SK-N-MC (cell line): ENCODE data around the gene POU2F3.

Experiments used
- DNase-seq: peaks from one replicate; pipeline ENCODE4 v3.0.0-alpha.2; 2011; ENCODE audit warnings: low read depth, low spot score
- H3K27ac ChIP-seq: fragments of 200-600 bp; sonication (generic); 2 replicates; pipeline ENCODE4 v1.5.1; 2016; ENCODE audit warnings: mixed run types
- H3K36me3 ChIP-seq: fragments of 200-600 bp; sonication (generic); 2 replicates; pipeline ENCODE4 v1.6.1; 2017; ENCODE audit warnings: antibody characterized with exemption, low read length, mixed read lengths; ENCODE audit not compliant: insufficient read depth
- H3K4me3 ChIP-seq: fragments of 200-600 bp; sonication (generic); 2 replicates; pipeline ENCODE4 v1.5.1; 2016
- H3K9ac ChIP-seq: fragments of 200-600 bp; sonication (generic); 2 replicates; pipeline ENCODE4 v1.8.0; 2017; ENCODE audit warnings: mixed run types, mixed read lengths; ENCODE audit not compliant: insufficient read length
- H3K9me3 ChIP-seq: fragments of 200-600 bp; sonication (generic); 2 replicates; pipeline ENCODE4 v1.6.1; 2017; ENCODE audit warnings: low read depth, mild to moderate bottlenecking, antibody characterized with exemption, low read length, moderate library complexity, mixed read lengths
- EZH2 ChIP-seq: fragments of 200-600 bp; sonication (generic); IDR thresholded peaks from one replicate; pipeline ENCODE4 v1.6.1; 2017; ENCODE audit warnings: antibody characterized with exemption
- FOXP2 ChIP-seq: optimal IDR thresholded peaks from 2 replicates; pipeline ENCODE3; 2011; ENCODE audit warnings: mild to moderate bottlenecking, moderate library complexity; ENCODE audit not compliant: insufficient read depth; ENCODE audit errors: extremely low read length, control extremely low read depth
- POLR2AphosphoS5 ChIP-seq: IDR thresholded peaks from 2 replicates; pipeline ENCODE4 v1.6.1; 2012; ENCODE audit warnings: mild to moderate bottlenecking, low read depth, low read length, borderline replicate concordance

POU2F3 gene

DNA sequence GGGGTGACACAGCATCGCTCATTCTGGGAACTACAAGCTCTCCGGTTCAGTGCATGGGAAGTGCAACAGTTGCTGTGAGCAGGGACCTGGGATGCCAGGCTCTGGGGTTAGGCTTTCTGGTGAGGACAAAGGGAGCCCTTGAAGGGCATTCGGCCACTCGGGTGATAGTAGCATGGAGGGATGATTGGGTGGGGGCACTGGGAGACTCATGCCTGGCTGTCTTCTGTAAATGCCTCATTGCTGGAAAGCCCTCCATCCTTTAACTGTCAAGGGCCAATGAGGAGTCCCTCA lies 19.2 kb upstream of the POU2F3 start:
- no peak overlapping the region for H3K4me3 ChIP-seq
- no peaks in the 10 kb centered on the region for H3K9me3 ChIP-seq
- DNase-seq = no peak
- no peak overlapping the region for H3K9ac ChIP-seq
- TF ChIP-seq FOXP2 (no peak), POLR2AphosphoS5 (no peak), EZH2 (no peak)
- H3K36me3 ChIP-seq = no peaks in the 10 kb centered on the region
- H3K27ac ChIP-seq = no peak overlapping the region

DNA sequence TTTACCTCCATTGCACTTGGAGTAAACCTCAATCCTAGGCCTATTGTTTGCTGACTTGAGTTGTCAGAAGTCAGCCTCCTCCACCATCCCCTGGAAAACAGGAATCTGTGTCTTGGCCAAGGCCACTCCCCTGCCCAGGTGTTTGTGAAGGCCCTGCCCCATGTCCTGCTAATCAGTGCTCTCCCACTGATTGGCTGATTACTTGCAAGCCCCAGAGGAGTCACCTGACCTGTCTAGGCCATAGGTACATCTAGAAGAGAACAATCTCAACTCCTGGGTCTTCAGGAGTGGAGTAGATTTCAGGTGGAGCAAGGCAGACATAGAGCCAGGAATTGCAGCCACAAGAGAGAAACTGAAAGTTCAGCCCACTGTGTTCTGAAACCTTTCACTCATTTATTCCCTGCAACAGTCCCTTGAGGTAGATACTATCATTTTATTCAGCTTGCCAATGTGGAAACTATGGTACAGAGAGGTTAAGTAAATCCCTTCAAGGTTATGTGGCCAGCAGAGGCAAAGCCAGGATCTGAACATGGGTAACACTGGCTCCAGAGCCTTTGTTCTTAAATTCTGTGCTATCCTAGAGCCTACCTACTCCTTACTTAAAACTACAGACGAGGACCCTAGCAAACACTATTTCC lies 18.7 kb upstream of the POU2F3 start:
- Histone ChIP-seq H3K4me3 (no peak overlapping the region), H3K9ac (no peak overlapping the region)

DNA sequence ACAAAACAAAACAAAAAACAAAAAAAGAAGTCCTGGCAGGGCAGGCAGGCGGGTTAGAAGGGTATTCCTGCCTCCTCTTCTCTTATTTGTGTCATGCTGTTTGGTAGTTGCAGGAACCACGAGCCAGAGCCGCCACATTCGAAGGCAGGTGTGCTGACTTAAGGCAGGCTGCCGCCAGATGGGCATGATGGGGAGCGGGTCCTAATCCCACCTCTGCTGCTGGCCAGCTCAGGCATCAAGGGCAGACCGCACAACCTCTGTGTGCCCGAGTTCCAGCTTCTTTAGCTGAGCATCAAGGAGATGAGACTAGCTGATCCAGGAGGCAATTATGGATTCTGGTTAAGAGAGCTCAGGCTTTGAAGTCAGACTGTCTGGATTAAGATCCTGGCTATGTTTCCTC lies 17.0 kb upstream of the POU2F3 start:
- H3K9ac ChIP-seq = no peak overlapping the region
- no peaks in the 10 kb centered on the region for H3K36me3 ChIP-seq
- DNase-seq = no peak
- no peak overlapping the region for H3K27ac ChIP-seq
- H3K9me3 ChIP-seq = no peaks in the 10 kb centered on the region
- no peak overlapping the region for H3K4me3 ChIP-seq
- TF ChIP-seq POLR2AphosphoS5 = no peak
- TF ChIP-seq EZH2 = no peak
- no peak for TF ChIP-seq FOXP2

More for the DNA sequence above, 18.7 kb upstream of the POU2F3 start:
- TF ChIP-seq FOXP2 (no peak), EZH2 (no peak), POLR2AphosphoS5 (no peak)
- H3K36me3 ChIP-seq = no peaks in the 10 kb centered on the region
- no peaks in the 10 kb centered on the region for H3K9me3 ChIP-seq
- DNase-seq = no peak
- H3K27ac ChIP-seq = no peak overlapping the region

DNA sequence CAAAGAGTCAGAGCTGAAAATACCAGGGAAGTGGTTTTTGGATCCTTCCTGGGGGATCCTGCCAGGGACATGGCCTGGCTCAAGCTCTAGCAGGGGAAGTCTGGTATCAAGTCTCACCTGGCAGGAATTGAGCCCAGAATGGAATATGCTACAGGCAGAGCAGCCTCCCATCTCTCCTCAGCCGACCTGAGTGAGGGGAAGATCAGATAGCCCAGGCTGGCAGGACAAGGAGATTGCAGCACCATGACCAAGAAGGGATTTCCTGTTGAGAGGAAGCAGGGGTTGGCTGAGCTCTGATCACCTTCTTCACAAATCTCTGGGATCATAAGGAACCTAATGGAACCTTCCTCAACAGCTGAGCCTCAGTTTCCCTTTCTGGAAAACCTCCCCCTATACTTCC lies 16.1 kb upstream of the POU2F3 start:
- Histone ChIP-seq H3K9ac (no peak overlapping the region), H3K36me3 (no peaks in the 10 kb centered on the region), H3K4me3 (no peak overlapping the region), H3K27ac (no peak overlapping the region), H3K9me3 (no peaks in the 10 kb centered on the region)
- TF ChIP-seq POLR2AphosphoS5 (no peak), FOXP2 (no peak), EZH2 (no peak)
- DNase-seq = no peak

DNA sequence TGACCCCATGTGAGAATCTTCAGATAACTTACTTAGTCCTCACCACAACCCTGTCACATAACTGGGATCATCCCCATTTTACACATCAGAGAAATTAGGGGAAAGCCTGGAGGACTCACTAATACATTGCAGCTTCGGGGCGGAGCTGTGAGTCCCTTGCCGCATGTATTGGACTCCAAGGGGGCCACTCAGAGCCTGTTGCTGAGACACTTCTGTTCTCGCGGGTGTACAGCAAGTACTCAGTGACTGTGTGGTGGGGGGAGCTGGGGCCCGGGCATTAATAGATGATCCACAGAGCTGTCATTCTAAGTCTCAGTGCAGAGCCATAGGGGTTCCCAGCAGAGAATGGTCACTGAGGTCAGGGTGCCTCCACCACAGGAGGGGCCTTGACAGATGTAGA lies 15.6 kb upstream of the POU2F3 start:
- DNase-seq = no peak
- H3K9me3 ChIP-seq = no peaks in the 10 kb centered on the region
- H3K4me3 ChIP-seq = no peak overlapping the region
- H3K36me3 ChIP-seq = no peaks in the 10 kb centered on the region
- no peak overlapping the region for H3K9ac ChIP-seq
- H3K27ac ChIP-seq = no peak overlapping the region
- TF ChIP-seq EZH2 = no peak
- no peak for TF ChIP-seq FOXP2
- TF ChIP-seq POLR2AphosphoS5 = no peak

DNA sequence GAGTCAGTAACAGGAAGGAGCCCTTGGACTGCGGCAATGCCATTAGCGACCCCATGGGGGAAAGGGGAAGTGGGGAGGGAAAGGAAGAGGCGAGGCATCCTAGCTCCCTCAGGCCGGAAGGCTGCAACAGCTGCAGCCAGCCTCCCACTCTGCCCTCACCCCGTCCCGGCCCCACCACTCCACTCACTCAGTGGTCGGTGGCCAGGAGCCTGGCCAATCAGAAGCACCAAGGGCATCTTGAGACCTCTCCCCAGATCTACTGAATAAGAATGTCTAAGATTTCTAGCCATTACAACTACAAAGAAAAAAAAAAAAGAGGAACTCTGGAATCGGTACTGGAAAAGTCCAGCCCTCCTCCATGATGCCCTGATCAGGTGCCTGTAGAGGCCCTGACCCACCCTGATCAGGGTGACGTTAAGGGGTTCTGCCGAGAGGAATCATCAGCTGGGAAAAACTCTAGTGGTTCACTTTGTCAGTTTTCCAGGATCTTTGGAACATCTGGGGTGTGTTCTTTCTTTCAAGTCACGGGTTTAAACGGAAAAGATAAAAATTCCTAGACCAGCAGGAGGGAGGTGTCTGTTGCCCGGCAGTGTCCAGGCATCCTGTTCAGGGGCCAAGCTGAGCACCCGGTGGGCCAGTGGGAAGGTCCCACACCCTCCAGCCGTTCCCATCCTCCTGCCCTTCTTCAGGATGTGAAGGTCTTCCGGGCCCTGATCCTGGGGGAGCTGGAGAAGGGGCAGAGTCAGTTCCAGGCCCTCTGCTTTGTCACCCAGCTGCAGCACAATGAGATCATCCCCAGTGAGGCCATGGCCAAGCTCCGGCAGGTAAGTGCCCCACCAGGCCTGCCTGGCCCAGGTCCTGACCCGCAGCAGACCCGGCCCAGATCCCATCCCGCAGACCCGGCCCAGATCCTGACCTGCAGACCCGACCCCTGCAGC lies 14.7 kb upstream of the POU2F3 start:
- no peak overlapping the region for H3K4me3 ChIP-seq
- TF ChIP-seq POLR2AphosphoS5 = no peak
- TF ChIP-seq FOXP2 = no peak
- no peak for TF ChIP-seq EZH2
- no peaks in the 10 kb centered on the region for H3K36me3 ChIP-seq
- H3K9me3 ChIP-seq = no peaks in the 10 kb centered on the region
- no peak for DNase-seq
- no peak overlapping the region for H3K27ac ChIP-seq
- no peak overlapping the region for H3K9ac ChIP-seq

DNA sequence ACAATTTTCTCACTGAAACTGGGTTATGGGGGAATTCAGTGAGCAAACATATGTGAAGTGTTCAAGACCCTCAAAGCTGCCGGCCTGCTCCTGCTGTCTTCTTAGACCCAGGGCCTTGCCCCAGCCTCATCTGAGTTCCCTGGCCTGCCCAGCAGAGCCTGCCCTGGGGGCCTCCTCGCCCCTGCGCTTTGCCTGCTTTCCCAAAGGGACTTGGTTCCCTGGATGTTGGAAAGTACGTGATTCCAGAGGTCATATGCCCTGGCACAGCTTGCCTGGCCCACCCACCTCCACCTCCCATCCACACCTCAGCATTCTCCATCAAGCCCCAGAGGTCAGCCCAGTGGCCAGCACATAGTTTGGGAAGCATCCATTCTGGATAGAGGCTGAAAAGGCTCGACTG lies 13.7 kb upstream of the POU2F3 start:
- Histone ChIP-seq H3K4me3 (no peak overlapping the region), H3K27ac (no peak overlapping the region), H3K36me3 (no peaks in the 10 kb centered on the region), H3K9me3 (no peaks in the 10 kb centered on the region), H3K9ac (no peak overlapping the region)
- DNase-seq = no peak
- TF ChIP-seq EZH2 = no peak

DNA sequence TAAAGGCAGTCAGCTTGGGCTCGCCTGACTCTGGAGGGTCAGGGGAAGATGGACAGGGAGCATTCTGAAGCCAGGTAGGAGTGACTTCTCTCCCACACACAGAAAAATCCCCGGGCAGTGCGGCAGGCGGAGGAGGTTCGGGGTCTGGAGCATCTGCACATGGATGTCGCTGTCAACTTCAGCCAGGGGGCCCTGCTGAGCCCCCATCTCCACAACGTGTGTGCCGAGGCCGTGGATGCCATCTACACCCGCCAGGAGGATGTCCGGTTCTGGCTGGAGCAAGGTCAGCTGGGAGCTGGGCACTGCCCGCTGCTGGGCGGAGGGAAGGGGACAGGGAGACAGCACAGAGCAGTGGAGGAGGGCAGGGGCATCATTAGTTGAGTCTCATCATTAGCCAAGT lies 13.2 kb upstream of the POU2F3 start:
- no peak for TF ChIP-seq POLR2AphosphoS5
- no peak for TF ChIP-seq FOXP2
- TF ChIP-seq EZH2 = no peak
- H3K9ac ChIP-seq = no peak overlapping the region
- H3K4me3 ChIP-seq = no peak overlapping the region
- DNase-seq = no peak
- no peaks in the 10 kb centered on the region for H3K36me3 ChIP-seq
- H3K9me3 ChIP-seq = no peaks in the 10 kb centered on the region
- H3K27ac ChIP-seq = no peak overlapping the region
